Measurements from ENCODE around the gene FAM13B.
"Not testable (repeated sequence)": the region's sequence is repeated elsewhere in the genome, so short reads cannot be mapped to it uniquely, and the experiment has no call there.

FAM13B gene

GRCh38 chr5:138032572-138033385, at the start of gene FAM13B:
Gene FAM13B (minus strand): TSS chr5:138033079. CDS start chr5:138019111, 13,968 bp downstream.
- TF ChIP-seq L3MBTL2 (conservative IDR thresholded peaks at IDR 0.05): peak; percentile 26
- no peak for TF ChIP-seq PKNOX1 (IDR thresholded peaks at IDR 0.05)
- TF ChIP-seq LEF1 (IDR thresholded peaks at IDR 0.05; ENCODE audit: borderline replicate concordance): no peak
- peak; percentile 6; the same call in 1 of the 2 replicates for TF ChIP-seq CTBP1 (IDR thresholded peaks at IDR 0.05; ENCODE audit: borderline replicate concordance)
- peak; percentile 30; the same call in 1 of the 2 replicates for TF ChIP-seq ELF4 (IDR thresholded peaks at IDR 0.05)
- peak; percentile 86 for DNase-seq (ENCODE audit: extremely low spot score)
- ChIA-PET CTCF (interaction anchor here (0.9 to 1.9 kb wide), 4 partner anchors 33 to 97 kb away, joined by 3 to 7 read pairs (median 4); no protein-coding TSS in a partner anchor), POLR2A (interaction anchor here (1.0 to 1.5 kb wide), 9 partner anchors 11 to 279 kb away, joined by 3 to 6 read pairs (median 4); partner anchors contain the start of gene HNRNPA0)

GRCh38 chr5:138082033-138082432, 49.2 kb upstream of the FAM13B start:
- ChIA-PET CTCF (interaction anchor here (0.5 to 1.5 kb wide), 4 partner anchors 9 to 368 kb away, joined by 3 to 7 read pairs (median 4); no protein-coding TSS in a partner anchor), POLR2A (interaction anchor here (1.3 kb wide), 2 partner anchors 9 to 45 kb away, joined by 4 to 6 read pairs; no protein-coding TSS in a partner anchor)
- no peak for TF ChIP-seq FOXM1 (IDR thresholded peaks at IDR 0.05; ENCODE audit: borderline replicate concordance)
- TF ChIP-seq SUZ12 (IDR thresholded peaks at IDR 0.05): no peak
- DNase-seq (ENCODE audit: extremely low spot score): no peak

GRCh38 chr5:138078006-138078643, 45.2 kb upstream of the FAM13B start:
- CTCF ChIA-PET: interaction anchor here (0.7 to 4.1 kb wide), 11 partner anchors 10 to 67 kb away, joined by 3 to 38 read pairs (median 4); no protein-coding TSS in a partner anchor
- DNase-seq (ENCODE audit: extremely low spot score): no peak
- POLR2A ChIA-PET: no interaction called here
- TF ChIP-seq ELF4 (IDR thresholded peaks at IDR 0.05): no peak
- no peak for TF ChIP-seq FOXK2 (IDR thresholded peaks at IDR 0.05)
- no peak for TF ChIP-seq FOXM1 (IDR thresholded peaks at IDR 0.05; ENCODE audit: borderline replicate concordance)
- TF ChIP-seq ZNF384 (IDR thresholded peaks at IDR 0.05): no peak
- no peak for TF ChIP-seq CTBP1 (IDR thresholded peaks at IDR 0.05; ENCODE audit: borderline replicate concordance)
- no peak for TF ChIP-seq ARNT (IDR thresholded peaks at IDR 0.05)
- no peak for TF ChIP-seq BHLHE40 (IDR thresholded peaks at IDR 0.05; ENCODE audit: borderline replicate concordance)
- no peak for TF ChIP-seq PKNOX1 (IDR thresholded peaks at IDR 0.05)
- TF ChIP-seq TARDBP (IDR thresholded peaks at IDR 0.05): no peak
- no peak for TF ChIP-seq FOXA1 (IDR thresholded peaks at IDR 0.05)
- TF ChIP-seq NFRKB (IDR thresholded peaks at IDR 0.05): no peak
- no peak for TF ChIP-seq HDGF (IDR thresholded peaks at IDR 0.05; ENCODE audit: borderline replicate concordance)
- TF ChIP-seq L3MBTL2 (conservative IDR thresholded peaks at IDR 0.05): no peak
- TF ChIP-seq SP1 (IDR thresholded peaks at IDR 0.05): no peak
- TF ChIP-seq LEF1 (IDR thresholded peaks at IDR 0.05; ENCODE audit: borderline replicate concordance): no peak
- no peak for TF ChIP-seq SUZ12 (IDR thresholded peaks at IDR 0.05)

GRCh38 chr5:138077064-138077696, 44.3 kb upstream of the FAM13B start:
- TF ChIP-seq FOXA1 (IDR thresholded peaks at IDR 0.05): no peak
- TF ChIP-seq PKNOX1 (IDR thresholded peaks at IDR 0.05): no peak
- TF ChIP-seq CTBP1 (IDR thresholded peaks at IDR 0.05; ENCODE audit: borderline replicate concordance): no peak
- TF ChIP-seq L3MBTL2 (conservative IDR thresholded peaks at IDR 0.05): no peak
- TF ChIP-seq BHLHE40 (IDR thresholded peaks at IDR 0.05; ENCODE audit: borderline replicate concordance): no peak
- no peak for TF ChIP-seq ELF4 (IDR thresholded peaks at IDR 0.05)
- TF ChIP-seq ZNF384 (IDR thresholded peaks at IDR 0.05): no peak
- no peak for TF ChIP-seq ARNT (IDR thresholded peaks at IDR 0.05)
- no peak for TF ChIP-seq HDGF (IDR thresholded peaks at IDR 0.05; ENCODE audit: borderline replicate concordance)
- no peak for TF ChIP-seq SP1 (IDR thresholded peaks at IDR 0.05)
- ChIA-PET POLR2A (interaction anchor here (0.7 kb wide), 1 partner anchor 54 kb away, joined by 3 read pairs; no protein-coding TSS in a partner anchor), CTCF (interaction anchor here (0.9 to 4.1 kb wide), 16 partner anchors 9 to 100 kb away, joined by 3 to 38 read pairs (median 4); no protein-coding TSS in a partner anchor)
- DNase-seq (ENCODE audit: extremely low spot score): peak; percentile 69

GRCh38 chr5:138070026-138070425, 37.1 kb upstream of the FAM13B start:
- POLR2A ChIA-PET: interaction anchor here (1.2 kb wide), 1 partner anchor 37 kb away, joined by 6 read pairs; the partner anchor contains the start of gene FAM13B
- CTCF ChIA-PET: interaction anchor here (0.6 to 3.2 kb wide), 7 partner anchors 7 to 753 kb away, joined by 3 to 12 read pairs (median 3); partner anchors contain the start of gene CDC25C
- DNase-seq (ENCODE audit: extremely low spot score): not testable (repeated sequence)

All from HEK293T (cell line).